ENCODE measurements around the gene ANKRD1. TPM values are rescaled to one million over a fixed set of nuclear protein-coding genes. Genes with fewer than 3 reads are reported as not detected.

The ANKRD1 gene
- total and polyA plus RNA-seq, 2 of the 8 experiments (the other 6 are each of a cell fraction or from before 2014, with no cell fraction given) = 0.03 TPM; not detected in 1

- TF ChIP-seq SAP30 (IDR thresholded peaks at IDR 0.05; ENCODE audit: insufficient read depth, insufficient replicate concordance, low read length) (no peak), NRF1 (IDR thresholded peaks at IDR 0.05; ENCODE audit: low read depth, low read length) (no peak)
Measured at GRCh38 chr10:90969121-90969534, 48.2 kb upstream of the ANKRD1 start (continued).
